ENCODE measurements around the gene KCNMB2.
"Not testable (repeated sequence)": the region's sequence is repeated elsewhere in the genome, so short reads cannot be mapped to it uniquely, and the experiment has no call there.

KCNMB2 gene

GRCh38 chr3:178707311-178708031, 171.2 kb downstream of the KCNMB2 start:
- DNase-seq: no peak

GRCh38 chr3:178709051-178709450, 172.8 kb downstream of the KCNMB2 start:
- peak; percentile 84 for DNase-seq

GRCh38 chr3:178711753-178712152, 175.5 kb downstream of the KCNMB2 start:
- no peak for DNase-seq

GRCh38 chr3:178712247-178712646, 176.0 kb downstream of the KCNMB2 start:
- DNase-seq: no peak

- no peak for DNase-seq
Measured at GRCh38 chr3:178714925-178715832, 178.9 kb downstream of the KCNMB2 start.

- no peak for DNase-seq
Measured at GRCh38 chr3:178718995-178719635, 182.9 kb downstream of the KCNMB2 start.

- DNase-seq: no peak
Measured at GRCh38 chr3:178732824-178733223, 196.6 kb downstream of the KCNMB2 start.

GRCh38 chr3:178735032-178735674, 198.9 kb downstream of the KCNMB2 start:
- DNase-seq: no peak

GRCh38 chr3:178736300-178736699, 200.1 kb downstream of the KCNMB2 start:
- no peak for DNase-seq

- no peak for DNase-seq
Measured at GRCh38 chr3:178739720-178740119, 203.5 kb downstream of the KCNMB2 start.

GRCh38 chr3:178741020-178741419, 204.8 kb downstream of the KCNMB2 start:
- no peak for DNase-seq

GRCh38 chr3:178743297-178743696, 207.1 kb downstream of the KCNMB2 start:
- DNase-seq: no peak

GRCh38 chr3:178745861-178746655, 209.8 kb downstream of the KCNMB2 start:
- not testable (repeated sequence) for DNase-seq

GRCh38 chr3:178748874-178749273, 212.6 kb downstream of the KCNMB2 start:
- no peak for DNase-seq

- no peak for DNase-seq
Measured at GRCh38 chr3:178749471-178749870, 213.2 kb downstream of the KCNMB2 start.

GRCh38 chr3:178750639-178751300, 214.5 kb downstream of the KCNMB2 start:
- no peak for DNase-seq

GRCh38 chr3:178752843-178753242, 216.6 kb downstream of the KCNMB2 start:
- no peak for DNase-seq

- no peak for DNase-seq
Measured at GRCh38 chr3:178754852-178755510, 218.7 kb downstream of the KCNMB2 start.

- DNase-seq: no peak
Measured at GRCh38 chr3:178761024-178761423, 224.8 kb downstream of the KCNMB2 start.

GRCh38 chr3:178761461-178761860, 225.2 kb downstream of the KCNMB2 start:
- DNase-seq: no peak

GRCh38 chr3:178762385-178762784, 226.1 kb downstream of the KCNMB2 start:
- no peak for DNase-seq

Measured in femur (tissue), 1 donor.